Vagina (tissue), 2 donors: ENCODE data around the gene ZNF790. TPM values are rescaled to one million over a fixed set of nuclear protein-coding genes. Genes with fewer than 3 reads are reported as not detected.

Source experiments
- DNase-seq, 2 donors: peaks; one replicate each; pipeline ENCODE4 v3.0.0-alpha.2; 2017; ENCODE audit errors: extremely low spot score in 2 of 2
- H3K27ac ChIP-seq: fragments of 200-600 bp; sonication (generic); one replicate; pipeline ENCODE4 v1.5.1; 2019
- H3K27me3 ChIP-seq: fragments of 200-600 bp; sonication (generic); one replicate; pipeline ENCODE4 v1.5.1; 2019
- H3K36me3 ChIP-seq, 2 donors: fragments of 200-600 bp; sonication (generic); one replicate each; pipeline ENCODE4 v1.5.1; 2017 to 2019
- H3K4me1 ChIP-seq: fragments of 200-600 bp; sonication (generic); one replicate; pipeline ENCODE4 v1.5.1; 2019
- H3K4me3 ChIP-seq, 2 donors: fragments of 200-600 bp; sonication (generic); 1 replicate in 1 of 2; 2 replicates in 1 of 2; pipeline ENCODE4 v1.5.1; 2016 to 2019
- H3K9me3 ChIP-seq: fragments of 200-600 bp; sonication (generic); one replicate; pipeline ENCODE4 v1.5.1; 2019
- POLR2A ChIP-seq, 2 donors: fragments of 450-650 bp; IDR thresholded peaks; one replicate each; pipeline ENCODE4 v1.6.1; 2017; ENCODE audit warnings: antibody characterized with exemption in 2 of 2, mild to moderate bottlenecking in 2 of 2, moderate library complexity in 2 of 2
- POLR2AphosphoS5 ChIP-seq, 2 donors: sonication (generic); formaldehyde crosslinking; IDR thresholded peaks; one replicate each; pipeline ENCODE4 v1.9.0; 2017; ENCODE audit warnings: antibody characterized with exemption in 2 of 2, mild to moderate bottlenecking in 2 of 2, low read depth in 1 of 2; ENCODE audit not compliant: insufficient read depth in 1 of 2
- intact Hi-C: fragments of 100-400 bp; cut with DNase I; formaldehyde crosslinking; loops from one replicate; pipeline ENCODE4 v1.15.1; 2023
- small RNA-seq: library from RNA; depleted of rRNA; stranded (forward); fragments of <200 nt; gene quantifications from one replicate; pipeline ENCODE3, GENCODE V24; 2016
- total RNA-seq: library from RNA; depleted of rRNA; stranded (reverse); fragments of >200 nt; gene quantifications from one replicate; pipeline ENCODE4 v1.2.3, GENCODE V29; 2016
- TF ChIP-seq, protein P1 (sequence below), 3 experiments: fragments of 450-650 bp in 2 of 3; fragments of 200-600 bp in 1 of 3; sonication (generic) in 1 of 3; IDR thresholded peaks; one replicate each; pipeline ENCODE4 v1.5.1; 2017 to 2019; ENCODE audit warnings: antibody characterized with exemption in 3 of 3, mild to moderate bottlenecking in 2 of 3, moderate library complexity in 2 of 3

Gene ZNF790
- total RNA-seq, 1 donor from 2014 or later: 2.5 TPM

DNA sequence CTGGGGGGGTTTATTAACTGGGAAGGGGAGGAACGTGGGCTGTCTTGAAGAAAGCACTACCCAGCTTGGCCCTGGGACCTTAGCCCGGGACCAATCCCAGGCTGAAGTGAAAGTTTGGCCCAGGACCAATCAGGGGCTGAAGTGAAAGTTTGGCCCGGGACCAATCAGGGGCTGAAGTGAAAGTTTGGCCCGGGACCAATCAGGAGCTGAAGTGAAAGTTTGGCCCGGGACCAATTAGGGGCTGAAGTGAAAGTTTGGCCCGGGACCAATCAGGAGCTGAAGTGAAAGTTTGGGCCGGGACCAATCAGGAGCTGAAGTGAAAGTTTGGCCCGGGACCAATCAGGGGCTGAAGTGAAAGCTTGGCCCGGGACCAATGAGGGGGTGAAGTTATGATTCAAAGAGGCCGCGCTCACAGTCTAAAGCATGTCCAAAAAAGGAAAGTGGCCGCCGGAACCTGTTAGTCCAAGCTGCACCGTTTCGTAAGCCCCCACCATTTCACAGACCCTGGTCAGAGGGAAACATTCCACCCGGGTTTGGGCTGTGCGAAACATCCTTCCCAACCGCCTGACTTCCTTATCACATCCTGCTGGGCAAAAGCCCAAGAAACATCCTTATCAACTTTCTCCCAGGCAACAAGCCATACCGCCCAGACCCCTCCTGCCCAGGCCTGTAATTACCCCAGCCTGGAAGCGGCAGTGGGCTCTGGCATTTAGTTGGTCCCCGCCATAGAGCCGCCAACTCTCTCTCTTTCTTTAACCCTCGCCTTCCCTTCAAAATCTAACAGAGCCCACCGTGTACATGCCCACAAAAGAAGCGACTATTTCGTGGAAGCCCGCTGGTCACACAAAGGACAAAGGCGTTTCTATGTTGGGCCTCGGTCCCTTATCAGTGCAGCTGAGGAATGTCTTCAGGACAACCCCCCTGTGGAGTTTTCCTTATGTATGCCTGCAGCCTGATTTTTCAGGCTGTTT is 66.6 kb downstream of the ZNF790 start:
- Histone ChIP-seq H3K4me1 (peaks cover 21% of the 10 kb centered on the region), H3K27me3 (no peaks in the 10 kb centered on the region), H3K36me3 (no peaks in the 10 kb centered on the region), H3K9me3 (no peaks in the 10 kb centered on the region), H3K27ac (peak overlapping the region; percentile 84), H3K4me3 (peak overlapping the region; percentile 70 to 87)
- intact Hi-C loops: no loop called here
- TF ChIP-seq POLR2AphosphoS5 (IDR thresholded peaks at IDR 0.05; ENCODE audit: insufficient read depth in 1 of 2, low read depth in 1 of 2) (no peak), POLR2A (IDR thresholded peaks at IDR 0.05) (no peak)
- TF ChIP-seq, protein P1, sequence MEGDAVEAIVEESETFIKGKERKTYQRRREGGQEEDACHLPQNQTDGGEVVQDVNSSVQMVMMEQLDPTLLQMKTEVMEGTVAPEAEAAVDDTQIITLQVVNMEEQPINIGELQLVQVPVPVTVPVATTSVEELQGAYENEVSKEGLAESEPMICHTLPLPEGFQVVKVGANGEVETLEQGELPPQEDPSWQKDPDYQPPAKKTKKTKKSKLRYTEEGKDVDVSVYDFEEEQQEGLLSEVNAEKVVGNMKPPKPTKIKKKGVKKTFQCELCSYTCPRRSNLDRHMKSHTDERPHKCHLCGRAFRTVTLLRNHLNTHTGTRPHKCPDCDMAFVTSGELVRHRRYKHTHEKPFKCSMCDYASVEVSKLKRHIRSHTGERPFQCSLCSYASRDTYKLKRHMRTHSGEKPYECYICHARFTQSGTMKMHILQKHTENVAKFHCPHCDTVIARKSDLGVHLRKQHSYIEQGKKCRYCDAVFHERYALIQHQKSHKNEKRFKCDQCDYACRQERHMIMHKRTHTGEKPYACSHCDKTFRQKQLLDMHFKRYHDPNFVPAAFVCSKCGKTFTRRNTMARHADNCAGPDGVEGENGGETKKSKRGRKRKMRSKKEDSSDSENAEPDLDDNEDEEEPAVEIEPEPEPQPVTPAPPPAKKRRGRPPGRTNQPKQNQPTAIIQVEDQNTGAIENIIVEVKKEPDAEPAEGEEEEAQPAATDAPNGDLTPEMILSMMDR (IDR thresholded peaks at IDR 0.05): no peak
- no peak for DNase-seq

Small RNAs within 50 kb of the gene (small RNA-seq; reads per million reads assigned to genes)
- gene RF00019: not detected

Other genes with a start within 250 kb of the ZNF790 start
- gene ZNF382, start 233.1 kb downstream of the ZNF790 start, total RNA-seq: 3.7 TPM
- 8.8 TPM for gene ZNF461, start 171.6 kb downstream of the ZNF790 start, total RNA-seq
- 8.3 TPM for gene ZNF567, start 150.8 kb downstream of the ZNF790 start, total RNA-seq
- 2.2 TPM for gene ZNF850, start 65.6 kb downstream of the ZNF790 start, total RNA-seq
- gene ZNF345, start 12.5 kb upstream of the ZNF790 start, total RNA-seq: 6.9 TPM
- gene ZNF829, start 77.9 kb upstream of the ZNF790 start, total RNA-seq: 2.0 TPM
- gene ZNF568, start 77.9 kb upstream of the ZNF790 start, total RNA-seq: 4.4 TPM
- 9.6 TPM for gene ZNF420, start 240.0 kb upstream of the ZNF790 start, total RNA-seq